RWPE1 (cell line): ENCODE results near the gene MTX1.

Experiments used
- CTCF ChIA-PET: fragments of 350-600 bp; sonication (Branson Sonifier 250); formaldehyde crosslinking; extraction: SDS; loops from one replicate; lab custom pipeline; 2021; lab: Yijun Ruan, JAX
- POLR2A ChIA-PET: fragments of 400-600 bp; formaldehyde crosslinking; extraction: SDS; loops from one replicate; lab custom pipeline; 2020; ENCODE audit warnings: antibody characterized with exemption; ENCODE audit not compliant: low non-redundant PET; lab: Yijun Ruan, JAX
- DNase-seq: peaks from one replicate; pipeline ENCODE4 v3.0.0; 2012; ENCODE audit warnings: low spot score
- H3K27ac ChIP-seq: fragments of 450-650 bp; 2 replicates; pipeline ENCODE4 v1.5.1; 2017
- TF ChIP-seq, protein P1 (sequence below): fragments of 450-650 bp; conservative IDR thresholded peaks from 2 replicates; pipeline ENCODE4 v1.5.1; 2017; ENCODE audit warnings: low read depth, mild to moderate bottlenecking

MTX1 gene

GRCh38 chr1:155195201-155196102 is 13.0 kb upstream of the MTX1 start:
- TF ChIP-seq, protein P1, sequence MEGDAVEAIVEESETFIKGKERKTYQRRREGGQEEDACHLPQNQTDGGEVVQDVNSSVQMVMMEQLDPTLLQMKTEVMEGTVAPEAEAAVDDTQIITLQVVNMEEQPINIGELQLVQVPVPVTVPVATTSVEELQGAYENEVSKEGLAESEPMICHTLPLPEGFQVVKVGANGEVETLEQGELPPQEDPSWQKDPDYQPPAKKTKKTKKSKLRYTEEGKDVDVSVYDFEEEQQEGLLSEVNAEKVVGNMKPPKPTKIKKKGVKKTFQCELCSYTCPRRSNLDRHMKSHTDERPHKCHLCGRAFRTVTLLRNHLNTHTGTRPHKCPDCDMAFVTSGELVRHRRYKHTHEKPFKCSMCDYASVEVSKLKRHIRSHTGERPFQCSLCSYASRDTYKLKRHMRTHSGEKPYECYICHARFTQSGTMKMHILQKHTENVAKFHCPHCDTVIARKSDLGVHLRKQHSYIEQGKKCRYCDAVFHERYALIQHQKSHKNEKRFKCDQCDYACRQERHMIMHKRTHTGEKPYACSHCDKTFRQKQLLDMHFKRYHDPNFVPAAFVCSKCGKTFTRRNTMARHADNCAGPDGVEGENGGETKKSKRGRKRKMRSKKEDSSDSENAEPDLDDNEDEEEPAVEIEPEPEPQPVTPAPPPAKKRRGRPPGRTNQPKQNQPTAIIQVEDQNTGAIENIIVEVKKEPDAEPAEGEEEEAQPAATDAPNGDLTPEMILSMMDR = no peak
- ChIA-PET CTCF (interaction anchor here (1.0 to 2.6 kb wide), 4 partner anchors 12 to 23 kb away, joined by 3 to 25 read pairs (median 8); partner anchors contain the start of genes KRTCAP2, MTX1 and THBS3), POLR2A (interaction anchor here (1.2 kb wide), 1 partner anchor 13 kb away, joined by 3 read pairs; the partner anchor contains the start of gene MTX1)
- peak overlapping the region; percentile 99 for H3K27ac ChIP-seq
- no peak for DNase-seq

- H3K27ac ChIP-seq = peak overlapping the region; percentile 99
- TF ChIP-seq, protein P1 = no peak
Observed at GRCh38 chr1:155196103-155196892, 12.2 kb upstream of the MTX1 start.

DNA sequence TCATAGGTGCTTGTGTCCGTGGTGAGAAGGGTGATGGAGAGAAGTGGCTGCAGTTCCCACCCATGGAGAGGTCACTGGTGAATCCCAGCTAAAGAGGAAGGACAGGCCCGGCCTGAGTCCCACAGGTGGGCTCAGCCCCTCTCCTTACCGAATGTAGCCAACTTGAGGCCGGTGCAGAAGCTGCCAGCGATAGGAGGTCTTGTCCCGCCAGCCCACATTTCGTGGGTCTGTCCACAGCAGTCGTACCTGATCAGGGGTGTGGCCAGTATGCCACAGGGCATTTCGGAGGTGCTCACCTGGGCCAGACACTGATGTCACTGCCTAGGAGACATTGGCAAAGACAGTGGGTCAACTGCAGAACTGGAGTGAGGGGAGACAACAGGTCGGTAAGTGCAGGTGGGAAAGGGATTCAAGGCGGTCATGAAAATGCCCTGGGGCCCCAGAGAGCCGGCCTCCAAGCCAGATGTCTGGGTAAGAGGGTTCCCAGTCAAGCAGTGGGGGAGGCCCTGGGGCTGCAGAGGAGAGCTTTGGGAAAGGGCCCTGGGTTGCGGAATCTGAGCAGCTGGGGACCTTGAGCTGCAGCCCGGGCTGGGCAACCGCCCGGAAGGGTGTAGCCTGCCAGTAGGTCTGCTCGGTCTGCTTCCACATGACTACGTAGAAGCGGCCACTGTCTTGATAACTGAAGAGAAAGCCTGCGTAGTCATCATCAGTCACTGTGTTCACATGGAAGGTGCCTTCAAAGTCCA is 11.4 kb upstream of the MTX1 start:
- POLR2A ChIA-PET = no interaction called here
- TF ChIP-seq, protein P1 = no peak
- CTCF ChIA-PET = interaction anchor here (0.7 kb wide), 1 partner anchor 128 kb away, joined by 4 read pairs; no protein-coding TSS in a partner anchor
- peak overlapping the region; percentile 99 for H3K27ac ChIP-seq
- DNase-seq = no peak

More at GRCh38 chr1:155196103-155196892, 12.2 kb upstream of the MTX1 start:
- CTCF ChIA-PET = interaction anchor here (1.0 to 1.1 kb wide), 2 partner anchors 11 to 23 kb away, joined by 3 read pairs; partner anchors contain the start of gene KRTCAP2
- DNase-seq = no peak
- POLR2A ChIA-PET = interaction anchor here (0.6 kb wide), 1 partner anchor 192 kb away, joined by 3 read pairs; no protein-coding TSS in a partner anchor

DNA sequence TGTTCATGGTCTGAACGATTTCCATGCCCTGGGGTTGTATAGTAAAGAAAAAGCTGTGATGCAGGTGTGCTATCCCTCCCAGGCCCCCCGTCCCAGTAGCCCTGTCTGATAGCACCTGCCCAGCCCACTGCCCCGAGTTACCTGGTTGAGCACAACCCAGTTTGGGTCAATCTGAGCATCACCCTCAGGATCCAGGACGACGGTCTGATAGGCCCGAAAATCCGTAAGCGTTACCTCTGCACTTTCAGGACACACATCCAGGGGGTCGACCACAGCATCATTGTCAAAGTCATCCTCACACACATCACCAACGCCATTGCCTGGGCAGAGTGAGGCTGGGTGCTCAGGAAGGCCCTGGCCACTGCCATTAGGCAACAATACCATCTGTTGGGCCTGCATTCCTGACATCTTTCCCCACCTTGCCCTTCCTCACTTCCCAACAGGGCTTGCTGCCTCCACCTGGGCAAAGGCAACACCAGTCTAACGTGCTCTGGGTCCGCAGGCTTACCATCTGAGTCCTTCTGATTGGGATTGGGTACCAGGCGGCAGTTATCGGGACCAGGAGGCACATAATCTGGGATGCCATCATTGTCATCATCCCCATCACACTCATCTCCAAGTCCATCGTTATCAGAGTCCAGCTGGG is 10.5 kb upstream of the MTX1 start:
- H3K27ac ChIP-seq = peak overlapping the region; percentile 99
- TF ChIP-seq, protein P1 = no peak
- CTCF ChIA-PET = no interaction called here
- no peak for DNase-seq
- POLR2A ChIA-PET = no interaction called here

DNA sequence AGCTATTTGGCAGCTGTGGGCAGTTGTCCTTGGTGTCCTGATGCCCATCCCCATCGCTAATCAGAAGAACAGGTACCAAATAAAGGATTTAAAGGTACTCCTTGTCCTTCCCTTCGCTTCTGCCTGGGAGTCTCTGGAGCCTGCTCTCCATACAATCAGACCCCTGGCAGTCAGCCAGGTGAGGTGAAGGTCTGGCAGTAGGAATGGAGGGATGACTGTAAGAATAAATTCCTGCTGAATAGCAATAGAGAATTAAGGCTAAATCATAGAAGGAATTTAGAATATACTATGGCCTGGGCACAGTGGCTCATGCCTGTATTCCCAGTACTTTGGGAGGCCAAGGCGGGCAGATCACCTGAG is 10.0 kb upstream of the MTX1 start:
- DNase-seq = no peak
- peak overlapping the region; percentile 99 for H3K27ac ChIP-seq
- TF ChIP-seq, protein P1 = no peak
- CTCF ChIA-PET = no interaction called here
- POLR2A ChIA-PET = no interaction called here
